K562 (cell line): ENCODE measurements around the gene HAUS3. TPM values are rescaled to one million over a fixed set of nuclear protein-coding genes. Genes with fewer than 3 reads are reported as not detected.

Source experiments
- FOXA1 ChIP-seq: fragments of 450-650 bp; IDR thresholded peaks from 2 replicates; pipeline ENCODE4 v1.6.1; 2016; ENCODE audit warnings: mild to moderate bottlenecking, borderline replicate concordance
- NR4A1 ChIP-seq, 2 experiments: fragments of 250-450 bp in 1 of 2; fragments of 450-650 bp in 1 of 2; sonication (Bioruptor Pico) in 1 of 2; IDR thresholded peaks; 2 replicates each; pipeline versions ENCODE4 v1.4.0 to v1.6.1; 2016 to 2020; ENCODE audit warnings: mild to moderate bottlenecking in 2 of 2, missing compliant biosample characterization in 1 of 2, missing genetic modification characterization in 1 of 2, moderate library complexity in 1 of 2
- RBM15 ChIP-seq: fragments of 200-400 bp; formaldehyde crosslinking; IDR thresholded peaks from 2 replicates; pipeline ENCODE4 v1.6.1; 2018; ENCODE audit warnings: mild to moderate bottlenecking, low read length, moderate library complexity; ENCODE audit not compliant: insufficient read depth
- THRA ChIP-seq: fragments of 450-650 bp; IDR thresholded peaks from 2 replicates; pipeline ENCODE4 v1.6.1; 2017; ENCODE audit warnings: mild to moderate bottlenecking, moderate library complexity
- polyA plus RNA-seq, 8 experiments: library from polyadenylated mRNA; depleted of rRNA in 4 of 8; stranded (reverse) in 5 of 8; unstranded in 3 of 8; fragments of >200 nt; fragmentation: Nextera tagmentation in 2 of 8; fragmentation: Illumina TruSeq in 1 of 8; extraction: Ambion mirVana in 2 of 8; extraction: Trizol in 1 of 8; gene quantifications; 2 replicates each; pipeline versions ENCODE4 v1.2.1 to v1.2.3, GENCODE V29; 2011 to 2014; ENCODE audit warnings: inconsistent platforms in 1 of 8, missing spikeins in 1 of 8
- total RNA-seq, 7 experiments: library from RNA; depleted of rRNA in 6 of 7; stranded (reverse); fragments of >200 nt in 6 of 7; fragmentation: Illumina TruSeq in 2 of 7; extraction: Trizol in 2 of 7; gene quantifications; 2 replicates each; pipeline versions ENCODE4 v1.2.1 to v1.2.3, GENCODE V29; 2011 to 2021; ENCODE audit warnings: low replicate concordance in 1 of 7
- TF ChIP-seq, protein P1 (sequence below): fragments of 450-650 bp; IDR thresholded peaks from 2 replicates; pipeline ENCODE4 v1.6.1; 2018; ENCODE audit warnings: mild to moderate bottlenecking, low read depth; ENCODE audit not compliant: partially characterized antibody

Gene HAUS3
- total and polyA plus RNA-seq, 9 of the 15 experiments (the other 6 are each of a cell fraction or from before 2014, with no cell fraction given), result 8.9 to 25.7 (median 21.5) TPM

GRCh38 chr4:2286904-2287593, 45.1 kb upstream of the HAUS3 start (continued):
- no peak for TF ChIP-seq THRA
- TF ChIP-seq NR4A1 (CRISPR knock-in tag; IDR thresholded peaks at IDR 0.05), result no peak
- TF ChIP-seq NR4A1 (tag; IDR thresholded peaks at IDR 0.05), result no peak
- TF ChIP-seq, protein P1, sequence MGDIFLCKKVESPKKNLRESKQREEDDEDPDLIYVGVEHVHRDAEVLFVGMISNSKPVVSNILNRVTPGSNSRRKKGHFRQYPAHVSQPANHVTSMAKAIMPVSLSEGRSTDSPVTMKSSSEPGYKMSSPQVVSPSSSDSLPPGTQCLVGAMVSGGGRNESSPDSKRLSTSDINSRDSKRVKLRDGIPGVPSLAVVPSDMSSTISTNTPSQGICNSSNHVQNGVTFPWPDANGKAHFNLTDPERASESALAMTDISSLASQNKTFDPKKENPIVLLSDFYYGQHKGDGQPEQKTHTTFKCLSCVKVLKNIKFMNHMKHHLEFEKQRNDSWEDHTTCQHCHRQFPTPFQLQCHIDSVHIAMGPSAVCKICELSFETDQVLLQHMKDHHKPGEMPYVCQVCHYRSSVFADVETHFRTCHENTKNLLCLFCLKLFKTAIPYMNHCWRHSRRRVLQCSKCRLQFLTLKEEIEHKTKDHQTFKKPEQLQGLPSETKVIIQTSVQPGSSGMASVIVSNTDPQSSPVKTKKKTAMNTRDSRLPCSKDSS, result no peak
- no peak for TF ChIP-seq FOXA1
- no peak for TF ChIP-seq RBM15
